ENCODE measurements around the gene ALK. TPM values are rescaled to one million over a fixed set of nuclear protein-coding genes. Genes with fewer than 3 reads are reported as not detected.

ALK gene
- total and polyA plus RNA-seq, 2 donors (not counting 1 experiment from before 2014, with no cell fraction given): not detected

DNA sequence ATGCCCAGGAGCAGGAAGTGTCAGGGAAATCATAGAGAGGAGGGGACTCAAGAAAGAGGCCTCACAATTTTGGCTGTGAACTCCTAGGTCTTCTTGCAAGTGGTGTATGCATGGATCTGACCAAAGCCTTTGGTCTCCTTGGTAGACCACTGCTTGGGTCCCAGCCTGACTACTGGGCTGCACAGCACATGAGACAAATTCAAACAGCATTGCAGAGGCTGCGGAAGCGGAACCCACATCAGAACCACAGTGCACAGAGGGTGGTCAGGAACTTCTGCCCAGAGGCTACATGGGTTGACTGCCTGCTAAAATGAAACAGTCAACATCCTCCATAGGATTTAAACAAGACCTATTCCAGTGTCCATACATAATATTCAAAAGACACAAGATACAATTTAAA lies 766.8 kb downstream of the ALK start:
- intact Hi-C loops (cut with micrococcal nuclease): no loop called here

DNA sequence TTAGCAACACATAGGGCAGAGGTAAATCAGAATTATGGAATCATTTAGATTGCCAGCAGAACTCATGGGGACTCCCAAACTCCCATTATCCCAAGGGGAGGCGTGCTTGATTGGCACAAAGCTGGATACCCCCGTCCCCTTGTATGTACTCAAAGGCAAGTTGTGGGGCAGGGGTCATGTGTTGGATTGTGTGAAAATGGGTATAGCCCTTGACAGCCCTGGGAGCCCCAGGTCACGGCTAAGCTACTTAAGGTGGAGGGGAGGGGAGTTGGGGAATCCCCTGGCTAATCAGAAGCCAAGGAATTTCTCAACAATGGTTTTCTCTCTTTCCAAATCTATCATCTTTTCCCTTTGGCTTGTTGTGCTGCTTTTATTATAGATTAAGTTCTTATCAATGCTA lies 773.4 kb downstream of the ALK start:
- ChIA-PET POLR2A (no interaction called here), CTCF (no interaction called here)
- H3K36me3 ChIP-seq (replicated peaks in 1 of 2; ENCODE audit: control extremely low read depth in 1 of 2, control insufficient read depth in 1 of 2, extremely low read depth in 1 of 2, insufficient read depth in 2 of 2, low read length in 1 of 2): peaks cover 0 to 4% of the 10 kb centered on the region in 2 experiments
- Mint-ChIP-seq H3K9me3 (ENCODE audit: insufficient read depth) (no peaks in the 10 kb centered on the region), H3K4me1 (no peaks in the 10 kb centered on the region), H3K27ac (no peak overlapping the region), H3K27me3 (no peaks in the 10 kb centered on the region), H3K4me3 (no peak overlapping the region)
- H3K27me3 ChIP-seq (replicated peaks in 1 of 4; ENCODE audit: control extremely low read depth in 1 of 4, control insufficient read depth in 3 of 4, insufficient read depth in 4 of 4, low read length in 3 of 4): no peaks in the 10 kb centered on the region
- DNase-seq: no peak
- no peak overlapping the region for H3K4me3 ChIP-seq (ENCODE audit: control extremely low read depth in 1 of 5, extremely low read depth in 1 of 5, insufficient read depth in 1 of 5, low read depth in 2 of 5, low read length in 4 of 5)
- TF ChIP-seq, protein P1, sequence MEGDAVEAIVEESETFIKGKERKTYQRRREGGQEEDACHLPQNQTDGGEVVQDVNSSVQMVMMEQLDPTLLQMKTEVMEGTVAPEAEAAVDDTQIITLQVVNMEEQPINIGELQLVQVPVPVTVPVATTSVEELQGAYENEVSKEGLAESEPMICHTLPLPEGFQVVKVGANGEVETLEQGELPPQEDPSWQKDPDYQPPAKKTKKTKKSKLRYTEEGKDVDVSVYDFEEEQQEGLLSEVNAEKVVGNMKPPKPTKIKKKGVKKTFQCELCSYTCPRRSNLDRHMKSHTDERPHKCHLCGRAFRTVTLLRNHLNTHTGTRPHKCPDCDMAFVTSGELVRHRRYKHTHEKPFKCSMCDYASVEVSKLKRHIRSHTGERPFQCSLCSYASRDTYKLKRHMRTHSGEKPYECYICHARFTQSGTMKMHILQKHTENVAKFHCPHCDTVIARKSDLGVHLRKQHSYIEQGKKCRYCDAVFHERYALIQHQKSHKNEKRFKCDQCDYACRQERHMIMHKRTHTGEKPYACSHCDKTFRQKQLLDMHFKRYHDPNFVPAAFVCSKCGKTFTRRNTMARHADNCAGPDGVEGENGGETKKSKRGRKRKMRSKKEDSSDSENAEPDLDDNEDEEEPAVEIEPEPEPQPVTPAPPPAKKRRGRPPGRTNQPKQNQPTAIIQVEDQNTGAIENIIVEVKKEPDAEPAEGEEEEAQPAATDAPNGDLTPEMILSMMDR (IDR thresholded peaks at IDR 0.05): no peak
- no peak for TF ChIP-seq EZH2 (IDR thresholded peaks at IDR 0.05; ENCODE audit: borderline replicate concordance, insufficient read depth, low read depth, low read length, poor library complexity, severe bottlenecking)
- H4K20me1 ChIP-seq (ENCODE audit: control insufficient read depth, insufficient read depth, low read length, poor library complexity, severe bottlenecking): no peaks in the 10 kb centered on the region
- no peaks in the 10 kb centered on the region for H3K4me1 ChIP-seq (ENCODE audit: control insufficient read depth in 2 of 2, insufficient read depth in 2 of 2, low read length in 2 of 2)
- no peak overlapping the region for H2AFZ ChIP-seq (ENCODE audit: insufficient read depth, low read depth, low read length, poor library complexity, severe bottlenecking)
- H3K27ac ChIP-seq (ENCODE audit: low read length in 2 of 2): no peak overlapping the region
- intact Hi-C loops (cut with micrococcal nuclease): no loop called here
- ATAC-seq (ENCODE audit: low read depth): no peak
- no CpG with 5 or more reads among the region's 3 CpGs for WGBS (ENCODE audit: insufficient coverage)
- H3K79me2 ChIP-seq (ENCODE audit: control insufficient read depth, insufficient read depth, low read length): no peaks in the 10 kb centered on the region
- no peak overlapping the region for H3K4me2 ChIP-seq (replicated peaks; ENCODE audit: low read depth, low read length, poor library complexity, severe bottlenecking)
- no peaks in the 10 kb centered on the region for H3K9me3 ChIP-seq (ENCODE audit: control extremely low read depth in 1 of 3, control insufficient read depth in 2 of 3, insufficient read depth in 1 of 3, low read length in 2 of 3)
- no peak overlapping the region for H3K9ac ChIP-seq (ENCODE audit: low read length)

More for the DNA sequence above, 766.8 kb downstream of the ALK start:
- 89% methylated on average over 2 of the region's 2 CpGs for WGBS (ENCODE audit: insufficient coverage)
- H3K27me3 Mint-ChIP-seq: no peaks in the 10 kb centered on the region
- POLR2A ChIA-PET: no interaction called here
- DNase-seq (no peak), ATAC-seq (ENCODE audit: low read depth) (no peak)
- H3K4me3 ChIP-seq (ENCODE audit: control extremely low read depth in 1 of 5, extremely low read depth in 1 of 5, insufficient read depth in 1 of 5, low read depth in 2 of 5, low read length in 4 of 5): no peak overlapping the region
- no peaks in the 10 kb centered on the region for H3K36me3 ChIP-seq (replicated peaks in 1 of 2; ENCODE audit: control extremely low read depth in 1 of 2, control insufficient read depth in 1 of 2, extremely low read depth in 1 of 2, insufficient read depth in 2 of 2, low read length in 1 of 2)
- no peaks in the 10 kb centered on the region for H3K4me1 Mint-ChIP-seq
- CTCF ChIA-PET: no interaction called here
- H3K4me1 ChIP-seq (ENCODE audit: control insufficient read depth in 2 of 2, insufficient read depth in 2 of 2, low read length in 2 of 2): no peaks in the 10 kb centered on the region
- TF ChIP-seq, protein P1 (IDR thresholded peaks at IDR 0.05): no peak
- TF ChIP-seq EZH2 (IDR thresholded peaks at IDR 0.05; ENCODE audit: borderline replicate concordance, insufficient read depth, low read depth, low read length, poor library complexity, severe bottlenecking): no peak
- no peaks in the 10 kb centered on the region for H3K79me2 ChIP-seq (ENCODE audit: control insufficient read depth, insufficient read depth, low read length)
- H3K9ac ChIP-seq (ENCODE audit: low read length): no peak overlapping the region
- no peak overlapping the region for H3K4me2 ChIP-seq (replicated peaks; ENCODE audit: low read depth, low read length, poor library complexity, severe bottlenecking)
- H3K27me3 ChIP-seq (replicated peaks in 1 of 4; ENCODE audit: control extremely low read depth in 1 of 4, control insufficient read depth in 3 of 4, insufficient read depth in 4 of 4, low read length in 3 of 4): no peaks in the 10 kb centered on the region
- H2AFZ ChIP-seq (ENCODE audit: insufficient read depth, low read depth, low read length, poor library complexity, severe bottlenecking): no peak overlapping the region
- no peaks in the 10 kb centered on the region for H3K9me3 Mint-ChIP-seq (ENCODE audit: insufficient read depth)
- no peak overlapping the region for H3K27ac Mint-ChIP-seq
- no peak overlapping the region for H3K27ac ChIP-seq (ENCODE audit: low read length in 2 of 2)
- H3K4me3 Mint-ChIP-seq: no peak overlapping the region
- H3K9me3 ChIP-seq (ENCODE audit: control extremely low read depth in 1 of 3, control insufficient read depth in 2 of 3, insufficient read depth in 1 of 3, low read length in 2 of 3): no peaks in the 10 kb centered on the region
- H4K20me1 ChIP-seq (ENCODE audit: control insufficient read depth, insufficient read depth, low read length, poor library complexity, severe bottlenecking): no peaks in the 10 kb centered on the region
